GM21723 (cell line): ENCODE measurements around the gene BICC1.

Source experiments
- ATAC-seq: cut with Tn5 transposase; IDR thresholded peaks from one replicate; pipeline ENCODE4 v1.9.1; 2021; ENCODE audit warnings: mild to moderate bottlenecking, moderate library complexity; ENCODE audit not compliant: unreplicated experiment

BICC1 gene

DNA sequence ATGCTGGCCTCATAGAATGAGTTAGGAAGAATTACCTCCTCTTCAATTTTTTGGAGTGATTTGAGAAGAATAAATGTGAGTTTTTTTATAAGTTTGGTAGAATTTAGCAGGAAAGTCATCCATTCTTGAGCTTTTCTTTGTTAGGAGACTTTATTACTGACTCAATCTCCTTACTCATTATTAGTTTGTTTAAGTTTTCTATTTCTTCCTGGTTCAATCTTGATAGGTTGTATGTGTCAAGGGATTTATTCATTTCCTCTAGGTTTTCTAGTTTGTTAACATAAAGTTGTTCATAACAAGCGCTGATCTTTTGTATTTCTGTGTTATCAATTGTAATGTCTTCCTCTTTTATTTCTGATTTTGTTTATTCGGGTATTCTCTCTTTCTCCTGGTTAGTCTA is 47.4 kb downstream of the BICC1 start:
- no peak for ATAC-seq

DNA sequence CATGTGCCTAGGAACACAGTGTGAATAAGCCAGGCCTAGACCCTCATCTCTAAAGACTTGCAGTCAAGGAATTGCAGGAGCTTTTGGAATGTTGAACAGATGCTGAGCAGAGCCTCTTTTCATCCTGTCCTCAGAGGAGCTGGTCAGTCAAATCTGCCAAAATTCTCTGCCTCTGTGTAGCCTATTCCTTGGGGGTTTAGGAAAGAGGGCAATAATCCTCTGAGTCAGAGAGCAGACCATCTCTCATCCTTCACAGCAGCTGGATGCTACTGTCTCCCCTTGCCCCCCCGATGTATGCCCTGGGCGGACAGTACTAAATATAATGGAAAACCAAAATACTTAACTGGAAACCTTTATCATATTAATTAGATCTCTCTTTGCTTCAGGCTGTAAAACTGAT is 52.6 kb downstream of the BICC1 start:
- ATAC-seq, result no peak

DNA sequence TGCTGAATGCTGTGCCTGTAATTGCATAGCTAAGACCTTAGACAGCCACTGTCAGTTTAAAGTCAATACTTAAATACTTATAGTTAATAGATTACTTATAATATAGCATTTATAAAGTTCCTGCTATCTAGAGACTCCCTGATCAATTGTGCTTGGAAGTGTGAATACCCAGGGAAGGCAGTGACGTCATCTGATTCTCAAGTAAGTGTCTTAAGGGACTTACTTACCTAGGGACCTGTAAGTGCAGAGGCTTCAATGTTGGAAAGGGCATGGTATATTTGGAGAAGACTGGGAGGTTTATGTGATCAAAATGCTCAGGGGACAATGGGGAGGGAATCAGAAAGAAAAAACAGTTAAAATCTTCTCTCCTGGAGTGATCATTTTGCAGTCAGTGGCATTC is 55.0 kb downstream of the BICC1 start:
- ATAC-seq, result no peak

DNA sequence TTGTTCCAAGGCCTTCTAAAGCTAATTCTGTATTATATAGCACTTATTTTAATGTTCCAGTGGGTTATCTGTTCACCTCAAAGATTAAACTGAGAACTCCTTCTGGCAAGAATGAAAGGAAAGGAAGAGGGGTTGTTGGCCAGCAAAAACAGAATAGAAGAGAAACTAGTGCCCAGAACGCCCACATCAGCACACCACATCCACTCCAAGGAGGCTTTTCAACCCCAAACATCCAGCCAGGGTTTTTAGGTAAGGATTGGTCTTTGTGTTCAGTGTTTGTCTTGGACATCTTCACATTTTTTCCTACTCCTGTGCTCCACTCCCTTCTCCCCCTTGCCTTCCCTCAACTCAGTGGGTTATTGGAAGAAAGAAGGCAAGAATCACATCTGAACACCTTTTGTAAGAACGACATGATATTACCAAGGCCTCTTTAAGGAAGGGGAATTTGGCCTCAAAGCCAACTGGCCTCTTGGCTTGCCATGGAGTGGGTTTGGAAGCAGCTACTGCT is 55.8 kb downstream of the BICC1 start:
- no peak for ATAC-seq

DNA sequence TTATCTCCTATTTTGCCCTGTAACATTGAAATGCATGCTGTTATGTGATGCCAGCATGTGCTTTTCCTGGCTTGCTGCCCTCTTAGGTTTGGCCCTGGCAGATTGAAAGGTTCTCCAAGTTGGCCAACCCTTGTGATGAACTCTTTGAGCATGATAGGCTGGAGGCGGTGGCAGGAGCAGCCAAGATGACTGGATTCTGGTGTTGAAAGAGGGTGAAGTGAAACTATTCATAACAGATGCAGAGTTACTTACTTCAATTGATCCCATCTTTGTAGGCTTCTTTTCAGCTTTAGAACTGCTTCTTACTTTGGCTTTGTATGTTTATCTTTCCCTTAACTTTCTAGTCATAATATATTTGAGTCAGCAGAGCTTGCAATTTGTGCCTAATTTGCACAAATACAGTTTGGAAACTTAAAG is 57.6 kb downstream of the BICC1 start:
- no peak for ATAC-seq

DNA sequence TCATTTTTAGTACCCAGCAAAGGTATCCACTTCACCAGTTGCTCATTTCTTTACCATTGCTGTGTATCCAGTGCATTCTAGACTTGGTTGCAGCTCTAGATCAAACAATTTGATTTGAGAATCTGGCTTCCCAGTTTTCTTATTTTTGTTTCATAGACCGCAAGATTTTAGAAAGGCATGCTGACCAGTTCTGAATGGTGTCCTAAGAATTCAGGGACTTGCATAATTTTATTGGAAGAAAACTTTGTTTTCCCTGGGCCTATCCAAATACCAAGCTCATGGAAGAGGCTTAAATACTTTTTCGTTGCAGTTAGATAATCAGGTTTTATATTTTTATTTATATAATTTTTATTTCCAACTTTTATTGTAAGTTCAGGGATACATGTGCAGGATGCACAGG is 58.3 kb downstream of the BICC1 start:
- ATAC-seq, result no peak

DNA sequence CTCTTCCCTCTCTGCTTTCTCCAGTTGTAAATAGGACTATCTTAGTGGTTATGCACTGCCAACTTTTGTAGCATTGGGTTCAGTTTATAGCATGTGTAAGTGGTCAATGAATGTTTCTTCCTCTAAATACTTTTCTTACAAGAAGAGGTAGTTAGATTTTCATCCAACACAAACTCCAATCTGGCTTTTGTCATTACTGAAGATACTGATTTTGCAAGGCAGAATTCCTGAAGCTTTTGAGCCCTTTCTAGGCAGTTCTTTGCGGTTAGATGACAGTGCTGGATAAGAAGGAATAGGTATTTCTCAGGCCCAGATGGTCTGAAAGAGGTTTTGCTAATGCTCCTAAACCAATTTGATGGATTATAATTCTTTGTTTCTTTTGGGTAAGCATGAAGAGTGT is 60.5 kb downstream of the BICC1 start:
- ATAC-seq, result no peak

DNA sequence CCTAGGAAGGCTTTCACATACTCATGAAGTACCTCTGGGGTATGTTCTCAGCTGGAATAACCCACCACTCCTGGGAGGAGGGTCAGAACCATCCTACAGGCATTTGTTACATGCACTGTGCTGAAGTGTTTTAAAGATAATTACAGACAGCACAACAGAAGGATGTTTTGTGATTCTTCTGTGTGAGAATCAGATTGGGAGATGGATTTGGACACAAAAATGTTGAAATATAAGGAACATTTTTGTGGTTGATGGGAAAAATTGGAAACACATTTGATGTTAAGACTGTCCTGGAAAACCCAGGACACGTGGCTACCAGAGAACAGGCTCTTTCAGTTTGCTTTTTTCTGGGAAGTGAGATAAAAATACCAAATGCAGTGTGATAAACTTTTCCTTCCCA is 61.4 kb downstream of the BICC1 start:
- ATAC-seq, result no peak

DNA sequence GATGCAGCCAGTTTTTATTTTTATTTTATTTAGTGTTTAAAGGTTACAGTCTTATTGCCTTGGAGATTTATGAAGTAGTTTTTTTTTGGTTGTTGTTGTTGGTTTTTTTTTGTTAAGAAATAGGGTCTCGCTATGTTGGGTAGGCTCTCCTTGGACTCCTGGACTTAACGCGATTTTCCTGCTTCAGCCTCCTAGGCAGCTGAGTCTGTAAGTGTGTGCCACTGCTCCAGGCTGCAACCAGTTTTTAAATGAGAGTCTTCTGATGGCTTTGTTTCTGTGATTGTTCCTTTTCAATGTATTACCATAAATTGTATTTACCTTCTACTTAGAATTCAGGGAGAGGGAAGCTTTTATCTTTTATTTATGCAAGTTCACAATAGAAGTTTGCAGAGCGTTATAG is 62.8 kb downstream of the BICC1 start:
- no peak for ATAC-seq

DNA sequence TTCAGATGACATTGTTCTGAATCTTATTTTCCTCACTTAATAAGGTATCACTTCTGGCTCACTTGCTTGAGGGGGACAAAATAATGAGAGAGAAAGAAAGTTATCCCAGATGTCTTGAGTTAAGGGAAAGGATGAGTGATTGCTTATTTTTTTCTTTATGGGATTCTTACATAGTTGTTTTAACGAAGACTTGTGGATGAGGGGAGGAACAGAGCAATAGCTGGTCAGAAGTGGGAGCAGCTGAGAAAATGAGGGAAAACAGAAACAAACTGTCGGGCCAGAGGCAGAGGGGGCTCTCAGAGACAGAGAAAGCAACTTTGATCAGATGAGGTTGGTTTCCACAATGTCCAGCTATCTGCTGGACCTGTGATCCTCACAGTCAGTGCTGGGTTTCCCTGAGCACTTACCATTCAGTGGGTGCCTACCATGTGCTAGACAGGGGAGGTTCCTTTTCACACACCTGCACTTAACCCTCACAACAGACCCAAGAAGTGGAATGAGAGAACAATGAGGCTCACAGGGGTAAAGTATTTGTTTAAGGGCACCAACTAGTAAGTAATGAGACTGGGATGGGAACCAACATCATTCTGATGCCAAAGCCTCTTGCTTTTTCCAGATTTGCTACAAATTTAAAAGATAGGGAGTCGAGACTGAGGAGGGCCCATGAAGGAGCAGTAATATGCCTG is 64.2 kb downstream of the BICC1 start:
- no peak for ATAC-seq

DNA sequence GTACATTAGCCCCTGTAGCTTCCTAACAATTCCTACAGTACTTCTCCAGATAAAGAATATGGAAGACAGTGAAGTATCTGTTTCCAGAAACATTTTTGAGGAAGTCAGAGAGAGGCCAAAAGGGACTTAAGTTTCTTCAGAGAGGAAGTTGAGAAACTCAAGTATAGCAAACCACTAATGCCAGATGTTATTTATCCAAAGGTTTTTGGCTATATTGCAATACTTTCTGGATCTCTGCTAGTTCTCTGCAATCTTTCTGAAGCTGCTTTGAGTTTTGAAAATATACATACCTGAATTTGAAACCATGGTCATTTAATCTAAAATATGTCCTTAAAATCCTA is 64.7 kb downstream of the BICC1 start:
- no peak for ATAC-seq

DNA sequence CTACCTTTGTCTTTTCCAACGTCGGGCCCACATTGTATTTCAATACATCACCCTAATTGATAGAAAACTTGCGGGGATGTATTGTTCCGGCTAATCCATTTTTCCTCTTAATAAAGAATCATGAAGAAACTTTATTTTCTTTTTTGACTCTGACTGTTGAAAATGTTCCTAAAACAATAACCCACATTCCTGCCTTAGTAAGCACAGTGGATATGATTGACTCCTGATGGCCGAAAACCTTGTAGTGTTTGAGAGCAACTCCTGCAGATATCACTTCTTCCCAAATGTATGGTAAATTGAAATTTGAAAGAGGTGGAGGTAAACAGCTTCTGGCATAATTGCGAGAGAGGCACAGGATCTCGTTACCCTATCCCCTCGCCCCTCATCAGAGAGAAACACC is 65.7 kb downstream of the BICC1 start:
- no peak for ATAC-seq

DNA sequence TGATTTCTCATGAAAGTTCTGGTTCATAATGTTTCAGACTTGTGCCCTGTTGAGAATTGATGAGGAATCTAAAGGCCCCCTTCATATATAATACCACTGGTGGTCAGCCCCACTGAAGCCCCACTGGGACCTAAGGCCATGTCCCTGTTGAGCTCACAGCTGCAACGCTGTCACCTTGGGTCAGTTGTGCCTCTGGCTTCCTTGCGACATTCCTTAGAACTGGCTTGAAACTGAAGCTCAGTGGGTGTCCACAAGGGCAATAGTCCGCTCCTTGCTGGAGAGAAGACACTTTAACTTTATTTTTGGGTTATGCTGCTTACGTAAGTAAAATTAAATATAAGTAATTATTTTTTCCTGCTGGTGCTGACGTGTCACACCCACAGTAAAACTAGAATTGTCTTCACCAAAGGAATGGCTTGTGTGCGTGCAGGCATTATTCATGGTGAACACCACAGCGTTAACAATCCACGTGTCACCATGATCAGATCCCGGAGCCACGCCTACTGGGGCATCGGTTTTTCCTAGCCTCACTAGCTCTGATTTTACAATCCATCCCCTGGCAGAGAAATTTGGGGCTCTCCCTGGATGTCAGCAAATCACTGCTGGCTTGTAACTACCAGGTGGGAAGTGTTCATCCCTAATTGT is 66.5 kb downstream of the BICC1 start:
- no peak for ATAC-seq

DNA sequence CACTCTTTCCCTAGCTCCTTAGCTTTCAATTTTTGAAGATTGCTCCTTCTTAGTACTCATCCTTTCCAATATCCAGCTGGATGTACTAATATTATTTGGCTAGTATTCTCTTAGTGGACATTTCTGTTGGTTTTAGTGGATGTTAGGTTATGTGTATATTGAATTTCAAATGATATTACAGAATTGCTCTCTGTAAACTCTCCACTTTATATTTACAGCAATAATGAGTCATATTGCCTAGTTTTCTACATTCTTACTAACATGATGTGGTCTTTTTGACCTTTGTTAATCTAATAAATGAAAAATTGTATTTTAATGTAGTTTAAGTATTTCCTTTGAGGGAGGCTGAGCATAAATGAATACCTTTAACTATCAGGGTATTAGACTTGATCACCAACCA is 69.4 kb downstream of the BICC1 start:
- no peak for ATAC-seq

DNA sequence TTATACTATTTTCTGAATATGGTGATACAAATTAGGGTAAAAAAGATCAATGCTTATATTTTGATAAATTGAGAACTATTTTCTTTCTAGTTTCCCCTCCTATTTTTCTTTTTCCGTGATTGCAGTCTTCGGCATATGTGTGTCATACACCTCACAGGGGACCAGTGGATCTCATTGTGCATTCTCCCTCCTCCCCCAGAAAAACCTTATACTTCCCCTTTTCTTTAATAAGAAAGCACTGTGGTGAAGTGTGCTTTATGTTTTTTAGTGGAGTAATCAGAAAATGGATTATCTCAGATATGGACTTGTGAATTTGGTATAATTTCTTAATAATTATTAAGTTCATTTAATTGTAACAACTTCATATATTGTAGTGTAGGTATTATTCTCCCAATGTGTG is 72.8 kb downstream of the BICC1 start:
- no peak for ATAC-seq

DNA sequence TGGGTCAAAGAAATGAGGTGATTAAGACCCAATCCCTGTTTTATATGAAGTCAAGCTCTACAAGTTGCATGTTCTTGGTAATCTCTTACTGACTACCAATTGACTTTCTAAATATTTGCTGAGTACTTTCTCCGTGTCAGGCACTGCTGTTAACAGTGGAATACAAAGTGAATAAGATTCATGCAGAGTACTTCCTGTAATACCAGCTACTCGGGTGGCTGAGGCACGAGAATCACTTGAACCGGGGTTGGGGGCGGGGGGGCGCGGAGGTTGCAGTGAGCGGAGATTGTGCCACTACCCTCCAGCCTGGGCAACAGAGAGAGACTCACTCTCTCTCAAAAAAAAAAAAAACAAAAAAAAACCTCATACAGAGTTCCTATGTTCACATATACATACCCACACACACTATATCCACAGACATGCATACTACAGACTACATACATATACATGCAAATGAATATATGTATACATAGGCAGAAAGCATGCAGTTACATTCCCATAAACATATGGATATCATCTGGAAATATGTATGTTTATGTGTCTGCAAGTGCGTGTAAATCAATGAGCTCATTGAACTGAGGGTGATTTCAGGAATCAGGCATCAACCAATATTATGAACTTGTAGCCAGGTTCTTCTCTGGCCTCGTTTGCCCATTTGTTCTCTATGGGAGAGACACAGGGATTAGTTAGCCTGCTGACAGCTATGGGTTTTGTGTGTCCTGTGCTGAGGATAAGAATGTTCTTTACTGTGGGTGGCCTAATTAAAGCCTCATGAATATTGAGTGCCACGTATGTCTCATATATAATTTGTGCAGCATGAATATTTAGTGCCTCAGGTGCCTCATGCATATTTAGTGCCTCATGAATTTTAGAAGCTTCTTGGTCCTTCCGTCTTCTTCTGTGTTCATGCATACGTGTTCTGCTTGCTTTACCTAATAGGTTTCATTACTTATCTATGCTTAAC is 73.9 kb downstream of the BICC1 start:
- ATAC-seq, result no peak

DNA sequence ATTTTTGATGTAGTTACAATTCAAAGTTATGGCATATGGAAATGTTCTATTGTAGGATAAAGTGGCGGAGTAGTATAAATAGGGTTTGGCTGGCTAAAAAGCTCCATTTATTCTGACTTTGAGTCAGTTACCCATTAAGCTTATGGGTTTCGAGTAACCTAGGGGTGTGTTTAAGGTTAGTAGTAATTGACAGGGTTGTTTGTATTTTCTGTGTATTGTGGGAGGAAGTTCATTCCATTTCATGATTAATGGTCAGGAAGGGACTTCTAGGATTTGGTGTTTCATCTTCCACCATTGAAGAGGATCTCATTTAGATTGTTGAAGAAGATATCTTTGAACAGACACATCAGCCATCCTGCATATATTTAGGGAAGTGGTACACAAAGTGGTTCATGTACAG is 75.0 kb downstream of the BICC1 start:
- no peak for ATAC-seq

DNA sequence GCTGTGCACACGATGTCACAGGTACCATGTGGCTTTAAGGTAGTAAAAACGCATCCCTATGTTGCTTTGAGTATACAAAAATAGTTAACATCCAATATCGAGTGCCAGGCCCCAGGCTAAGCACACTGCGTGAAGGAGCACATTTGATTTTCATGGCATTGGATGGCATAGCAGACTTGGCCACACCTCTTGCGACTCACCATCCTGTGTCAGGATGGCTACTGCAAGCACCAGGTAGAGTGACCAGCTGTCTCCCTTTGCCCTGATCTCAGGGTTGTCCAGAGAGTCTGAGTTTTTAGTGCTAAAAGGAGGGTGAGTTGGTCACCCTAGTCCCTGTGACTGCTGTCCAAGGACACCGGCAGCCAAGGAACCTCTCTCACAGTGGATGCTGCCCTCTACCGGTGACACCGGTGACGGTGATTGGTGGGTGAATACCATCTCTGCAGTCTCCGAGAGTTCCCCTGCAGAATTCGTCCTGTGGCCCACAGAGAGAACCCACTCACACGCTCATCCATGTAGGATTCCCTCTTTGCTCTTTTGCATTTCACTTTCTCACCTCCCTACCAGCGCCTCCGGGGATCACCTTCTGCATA is 76.1 kb downstream of the BICC1 start:
- ATAC-seq, result no peak

DNA sequence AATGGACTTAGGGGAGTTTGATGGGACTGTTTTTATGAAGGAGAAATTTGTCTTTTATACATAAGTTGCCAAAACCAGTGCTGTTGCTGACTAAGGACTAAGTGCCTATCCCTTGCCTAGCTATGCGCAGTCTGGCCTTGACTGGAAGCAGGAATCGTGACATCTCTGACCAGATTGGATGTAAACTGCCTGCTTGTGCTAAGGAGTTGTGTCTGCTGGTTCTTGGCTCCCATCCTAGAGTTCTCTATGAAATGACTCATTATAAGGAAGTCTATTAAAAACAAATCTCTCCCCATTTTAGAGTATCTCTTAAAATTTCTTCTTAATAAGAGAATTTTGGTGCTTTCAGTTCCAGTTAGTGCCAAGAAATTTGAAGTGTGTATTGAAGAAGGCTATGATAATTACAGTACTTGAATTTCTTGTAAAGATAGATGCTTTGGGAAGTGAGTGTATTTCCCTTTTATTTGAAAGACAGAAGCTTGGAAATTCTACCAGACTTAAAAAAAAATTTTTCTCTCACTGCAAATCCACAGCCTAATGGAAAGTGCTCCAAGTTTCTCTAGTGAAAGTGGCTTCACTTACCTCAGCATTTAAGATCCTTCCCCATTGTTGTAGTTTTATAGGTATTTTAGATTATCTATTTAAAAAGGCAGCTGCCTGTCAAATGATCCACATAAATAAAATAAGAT is 77.6 kb downstream of the BICC1 start:
- no peak for ATAC-seq

DNA sequence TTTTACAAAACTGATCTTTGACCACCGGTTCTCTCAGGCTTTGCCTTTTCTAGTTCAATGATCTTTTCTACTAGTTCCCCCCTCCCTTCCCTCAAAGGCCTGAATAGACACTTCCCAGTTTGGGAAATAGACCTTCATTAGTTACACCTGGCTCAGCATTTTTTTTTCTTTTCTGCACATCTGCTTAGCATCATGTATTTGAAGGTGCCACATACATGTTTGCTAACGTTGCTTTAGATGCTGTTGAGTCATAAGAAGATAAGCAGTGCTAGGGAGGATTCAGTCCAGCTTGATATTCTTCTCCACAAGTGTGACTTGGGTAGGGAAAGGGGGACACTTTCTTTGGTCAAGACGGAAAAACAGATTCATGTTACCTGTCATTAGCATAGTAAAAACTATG is 78.3 kb downstream of the BICC1 start:
- no peak for ATAC-seq

DNA sequence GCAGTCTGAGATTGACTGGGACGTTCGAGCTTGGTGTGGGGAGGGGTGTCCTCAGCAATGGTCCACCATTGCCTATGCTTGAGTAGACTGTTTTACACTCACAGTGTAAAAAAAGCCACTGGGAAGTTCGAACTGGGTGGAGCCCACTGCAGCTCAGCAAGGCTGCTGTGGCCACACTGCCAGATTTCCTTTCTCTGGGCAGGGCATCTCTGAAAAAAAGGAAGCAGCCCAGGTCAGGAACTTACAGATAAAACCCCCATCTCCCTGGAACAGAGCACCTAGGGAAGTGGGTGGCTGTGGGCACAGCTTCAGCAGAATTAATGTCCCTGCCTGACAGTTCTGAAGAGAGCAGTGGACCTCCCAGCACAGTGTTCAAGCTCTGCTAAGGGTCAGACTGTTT is 80.3 kb downstream of the BICC1 start:
- no peak for ATAC-seq
